ENCODE results near the gene LITAF. TPM values are rescaled to one million over a fixed set of nuclear protein-coding genes. Genes with fewer than 3 reads are reported as not detected.

The LITAF gene
- total and polyA plus RNA-seq, 4 donors = 5.2 to 65.2 (median 36.0) TPM

DNA sequence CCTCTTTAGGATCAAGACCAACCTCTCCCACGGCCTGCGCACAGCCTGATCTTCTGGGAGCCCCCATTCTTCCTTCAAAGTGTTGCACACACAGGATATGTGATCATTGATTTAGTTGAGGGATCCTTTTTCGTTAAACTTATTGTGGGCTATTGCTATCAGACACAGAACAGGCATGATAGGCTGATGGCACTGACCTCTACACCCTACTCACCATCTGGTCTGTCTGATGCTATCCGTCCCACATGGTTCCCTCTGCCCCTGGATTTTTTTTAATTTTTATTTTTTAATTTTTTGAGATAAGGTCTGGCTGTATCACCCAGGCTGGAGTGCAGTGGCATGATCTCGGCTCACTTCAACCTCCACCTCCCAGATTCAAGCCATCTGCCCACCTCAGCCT lies 19.2 kb upstream of the LITAF start:
- DNase-seq (ENCODE audit: low spot score) = no peak
- Histone ChIP-seq H3K27me3 (ENCODE audit: control insufficient read depth in 4 of 4, insufficient read depth in 4 of 4, low read length in 3 of 4) (no peaks in the 10 kb centered on the region), H3K9me3 (ENCODE audit: control insufficient read depth in 4 of 4, low read length in 3 of 4) (no peaks in the 10 kb centered on the region), H3K27ac (ENCODE audit: low read depth in 1 of 2, low read length in 2 of 2) (peak overlapping the region in 1 of 2 donors; percentile 65), H3K4me3 (ENCODE audit: low read depth in 1 of 3, low read length in 3 of 3) (no peak overlapping the region), H3K36me3 (ENCODE audit: control insufficient read depth in 4 of 4, insufficient read depth in 3 of 4, low read depth in 1 of 4, low read length in 3 of 4) (no peaks in the 10 kb centered on the region), H3K4me1 (ENCODE audit: control insufficient read depth in 4 of 4, insufficient read depth in 4 of 4, low read length in 3 of 4) (no peaks in the 10 kb centered on the region), H3K9ac (ENCODE audit: low read depth in 1 of 2, low read length in 2 of 2) (no peak overlapping the region)
- 96% methylated on average over 5 of the region's 5 CpGs for WGBS
- TF ChIP-seq FOXA1 (IDR thresholded peaks at IDR 0.05) (no peak), NR2F2 (IDR thresholded peaks at IDR 0.05) (no peak), RXRA (IDR thresholded peaks at IDR 0.05) (no peak), TAF1 (conservative IDR thresholded peaks at IDR 0.05) (no peak), YY1 (IDR thresholded peaks at IDR 0.05) (no peak), JUND (IDR thresholded peaks at IDR 0.05) (no peak), FOXA2 (IDR thresholded peaks at IDR 0.05) (no peak), EGR1 (IDR thresholded peaks at IDR 0.05; ENCODE audit: low read depth in 2 of 2) (no peak), GABPA (IDR thresholded peaks at IDR 0.05 in 1 of 2, conservative IDR thresholded peaks at IDR 0.05 in 1 of 2) (no peak), SP1 (IDR thresholded peaks at IDR 0.05) (no peak)
- TF ChIP-seq, protein P1, sequence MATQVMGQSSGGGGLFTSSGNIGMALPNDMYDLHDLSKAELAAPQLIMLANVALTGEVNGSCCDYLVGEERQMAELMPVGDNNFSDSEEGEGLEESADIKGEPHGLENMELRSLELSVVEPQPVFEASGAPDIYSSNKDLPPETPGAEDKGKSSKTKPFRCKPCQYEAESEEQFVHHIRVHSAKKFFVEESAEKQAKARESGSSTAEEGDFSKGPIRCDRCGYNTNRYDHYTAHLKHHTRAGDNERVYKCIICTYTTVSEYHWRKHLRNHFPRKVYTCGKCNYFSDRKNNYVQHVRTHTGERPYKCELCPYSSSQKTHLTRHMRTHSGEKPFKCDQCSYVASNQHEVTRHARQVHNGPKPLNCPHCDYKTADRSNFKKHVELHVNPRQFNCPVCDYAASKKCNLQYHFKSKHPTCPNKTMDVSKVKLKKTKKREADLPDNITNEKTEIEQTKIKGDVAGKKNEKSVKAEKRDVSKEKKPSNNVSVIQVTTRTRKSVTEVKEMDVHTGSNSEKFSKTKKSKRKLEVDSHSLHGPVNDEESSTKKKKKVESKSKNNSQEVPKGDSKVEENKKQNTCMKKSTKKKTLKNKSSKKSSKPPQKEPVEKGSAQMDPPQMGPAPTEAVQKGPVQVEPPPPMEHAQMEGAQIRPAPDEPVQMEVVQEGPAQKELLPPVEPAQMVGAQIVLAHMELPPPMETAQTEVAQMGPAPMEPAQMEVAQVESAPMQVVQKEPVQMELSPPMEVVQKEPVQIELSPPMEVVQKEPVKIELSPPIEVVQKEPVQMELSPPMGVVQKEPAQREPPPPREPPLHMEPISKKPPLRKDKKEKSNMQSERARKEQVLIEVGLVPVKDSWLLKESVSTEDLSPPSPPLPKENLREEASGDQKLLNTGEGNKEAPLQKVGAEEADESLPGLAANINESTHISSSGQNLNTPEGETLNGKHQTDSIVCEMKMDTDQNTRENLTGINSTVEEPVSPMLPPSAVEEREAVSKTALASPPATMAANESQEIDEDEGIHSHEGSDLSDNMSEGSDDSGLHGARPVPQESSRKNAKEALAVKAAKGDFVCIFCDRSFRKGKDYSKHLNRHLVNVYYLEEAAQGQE (IDR thresholded peaks at IDR 0.05) = no peak
- TF ChIP-seq, protein P2, sequence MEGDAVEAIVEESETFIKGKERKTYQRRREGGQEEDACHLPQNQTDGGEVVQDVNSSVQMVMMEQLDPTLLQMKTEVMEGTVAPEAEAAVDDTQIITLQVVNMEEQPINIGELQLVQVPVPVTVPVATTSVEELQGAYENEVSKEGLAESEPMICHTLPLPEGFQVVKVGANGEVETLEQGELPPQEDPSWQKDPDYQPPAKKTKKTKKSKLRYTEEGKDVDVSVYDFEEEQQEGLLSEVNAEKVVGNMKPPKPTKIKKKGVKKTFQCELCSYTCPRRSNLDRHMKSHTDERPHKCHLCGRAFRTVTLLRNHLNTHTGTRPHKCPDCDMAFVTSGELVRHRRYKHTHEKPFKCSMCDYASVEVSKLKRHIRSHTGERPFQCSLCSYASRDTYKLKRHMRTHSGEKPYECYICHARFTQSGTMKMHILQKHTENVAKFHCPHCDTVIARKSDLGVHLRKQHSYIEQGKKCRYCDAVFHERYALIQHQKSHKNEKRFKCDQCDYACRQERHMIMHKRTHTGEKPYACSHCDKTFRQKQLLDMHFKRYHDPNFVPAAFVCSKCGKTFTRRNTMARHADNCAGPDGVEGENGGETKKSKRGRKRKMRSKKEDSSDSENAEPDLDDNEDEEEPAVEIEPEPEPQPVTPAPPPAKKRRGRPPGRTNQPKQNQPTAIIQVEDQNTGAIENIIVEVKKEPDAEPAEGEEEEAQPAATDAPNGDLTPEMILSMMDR (IDR thresholded peaks at IDR 0.05; ENCODE audit: low read depth, low read length, missing input control) = no peak
- TF ChIP-seq, protein P3, sequence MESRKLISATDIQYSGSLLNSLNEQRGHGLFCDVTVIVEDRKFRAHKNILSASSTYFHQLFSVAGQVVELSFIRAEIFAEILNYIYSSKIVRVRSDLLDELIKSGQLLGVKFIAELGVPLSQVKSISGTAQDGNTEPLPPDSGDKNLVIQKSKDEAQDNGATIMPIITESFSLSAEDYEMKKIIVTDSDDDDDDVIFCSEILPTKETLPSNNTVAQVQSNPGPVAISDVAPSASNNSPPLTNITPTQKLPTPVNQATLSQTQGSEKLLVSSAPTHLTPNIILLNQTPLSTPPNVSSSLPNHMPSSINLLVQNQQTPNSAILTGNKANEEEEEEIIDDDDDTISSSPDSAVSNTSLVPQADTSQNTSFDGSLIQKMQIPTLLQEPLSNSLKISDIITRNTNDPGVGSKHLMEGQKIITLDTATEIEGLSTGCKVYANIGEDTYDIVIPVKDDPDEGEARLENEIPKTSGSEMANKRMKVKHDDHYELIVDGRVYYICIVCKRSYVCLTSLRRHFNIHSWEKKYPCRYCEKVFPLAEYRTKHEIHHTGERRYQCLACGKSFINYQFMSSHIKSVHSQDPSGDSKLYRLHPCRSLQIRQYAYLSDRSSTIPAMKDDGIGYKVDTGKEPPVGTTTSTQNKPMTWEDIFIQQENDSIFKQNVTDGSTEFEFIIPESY (IDR thresholded peaks at IDR 0.05) = no peak
- TF ChIP-seq, protein P4, sequence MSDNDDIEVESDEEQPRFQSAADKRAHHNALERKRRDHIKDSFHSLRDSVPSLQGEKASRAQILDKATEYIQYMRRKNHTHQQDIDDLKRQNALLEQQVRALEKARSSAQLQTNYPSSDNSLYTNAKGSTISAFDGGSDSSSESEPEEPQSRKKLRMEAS (IDR thresholded peaks at IDR 0.05) = no peak

DNA sequence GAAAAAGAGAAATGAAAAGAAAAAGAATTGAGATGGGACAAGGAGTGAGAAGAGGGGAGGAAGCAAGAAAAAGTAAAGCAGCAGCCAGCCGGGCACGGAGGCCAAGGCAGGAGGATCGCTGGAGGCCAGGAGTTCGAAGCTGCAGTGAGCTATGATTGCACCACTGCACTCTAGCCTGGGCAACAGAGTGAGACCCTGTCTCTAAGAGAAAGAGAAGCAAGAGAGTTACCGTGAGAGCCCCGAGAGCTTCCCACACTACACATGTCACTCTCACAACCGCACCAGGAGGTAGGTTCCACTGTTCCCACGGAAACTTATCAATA lies 18.8 kb upstream of the LITAF start:
- no peaks in the 10 kb centered on the region for H3K36me3 ChIP-seq (ENCODE audit: control insufficient read depth in 4 of 4, insufficient read depth in 3 of 4, low read depth in 1 of 4, low read length in 3 of 4)
- no peak overlapping the region for H3K4me3 ChIP-seq (ENCODE audit: low read depth in 1 of 3, low read length in 3 of 3)
- no peaks in the 10 kb centered on the region for H3K27me3 ChIP-seq (ENCODE audit: control insufficient read depth in 4 of 4, insufficient read depth in 4 of 4, low read length in 3 of 4)
- 97% methylated on average over 8 of the region's 8 CpGs for WGBS
- DNase-seq (ENCODE audit: low spot score) = no peak
- H3K9me3 ChIP-seq (ENCODE audit: control insufficient read depth in 4 of 4, low read length in 3 of 4) = no peaks in the 10 kb centered on the region
- peak overlapping the region; percentile 65 to 81 for H3K27ac ChIP-seq (ENCODE audit: low read depth in 1 of 2, low read length in 2 of 2)
- no peaks in the 10 kb centered on the region for H3K4me1 ChIP-seq (ENCODE audit: control insufficient read depth in 4 of 4, insufficient read depth in 4 of 4, low read length in 3 of 4)
- no peak overlapping the region for H3K9ac ChIP-seq (ENCODE audit: low read depth in 1 of 2, low read length in 2 of 2)
- TF ChIP-seq YY1 (IDR thresholded peaks at IDR 0.05) (no peak), FOXA2 (IDR thresholded peaks at IDR 0.05) (no peak), NR2F2 (IDR thresholded peaks at IDR 0.05) (no peak), RXRA (IDR thresholded peaks at IDR 0.05) (no peak), RAD21 (IDR thresholded peaks at IDR 0.05) (no peak), HNF4A (conservative IDR thresholded peaks at IDR 0.05) (no peak), EGR1 (IDR thresholded peaks at IDR 0.05; ENCODE audit: low read depth in 2 of 2) (no peak), JUND (IDR thresholded peaks at IDR 0.05) (no peak), HNF4G (IDR thresholded peaks at IDR 0.05) (no peak), GABPA (IDR thresholded peaks at IDR 0.05 in 1 of 2, conservative IDR thresholded peaks at IDR 0.05 in 1 of 2) (no peak), SP1 (IDR thresholded peaks at IDR 0.05) (no peak), FOXA1 (IDR thresholded peaks at IDR 0.05) (no peak)
- TF ChIP-seq, protein P4 (IDR thresholded peaks at IDR 0.05) = no peak
- TF ChIP-seq, protein P5, sequence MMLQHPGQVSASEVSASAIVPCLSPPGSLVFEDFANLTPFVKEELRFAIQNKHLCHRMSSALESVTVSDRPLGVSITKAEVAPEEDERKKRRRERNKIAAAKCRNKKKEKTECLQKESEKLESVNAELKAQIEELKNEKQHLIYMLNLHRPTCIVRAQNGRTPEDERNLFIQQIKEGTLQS (IDR thresholded peaks at IDR 0.05) = no peak
- TF ChIP-seq, protein P1 (IDR thresholded peaks at IDR 0.05) = no peak
